H1 (cell line): ENCODE data around the gene FAM228B. TPM values are rescaled to one million over a fixed set of nuclear protein-coding genes. Genes with fewer than 3 reads are reported as not detected.

Experiments
- CTCF ChIA-PET: fragments of 300-600 bp; sonication (Branson Sonifier 250); formaldehyde crosslinking; loops from one replicate; lab custom pipeline; 2021; ENCODE audit not compliant: partially characterized antibody; lab: Charles Lee
- POLR2A ChIA-PET: fragments of 300-600 bp; sonication (Branson Sonifier 250); formaldehyde crosslinking; loops from one replicate; lab custom pipeline; 2021; ENCODE audit warnings: inconsistent platforms; ENCODE audit not compliant: partially characterized antibody; lab: Charles Lee
- DNase-seq, 2 experiments: peaks; one replicate each; pipeline versions ENCODE4 v3.0.0 to v3.0.0-alpha.2; 2010 to 2022; ENCODE audit warnings: low spot score in 2 of 2, low read depth in 1 of 2, mixed read lengths in 1 of 2
- FAIRE-seq: peaks from 2 replicates; lab custom pipeline; 2011; peaks lifted over from hg19 to GRCh38; lab: Jason Lieb, UNC
- H2AFZ ChIP-seq: 2 replicates; pipeline ENCODE4 v1.8.1; 2012; ENCODE audit warnings: low read length, inconsistent platforms
- H2AK5ac ChIP-seq: 2 replicates; pipeline ENCODE4 v1.6.1; 2013; ENCODE audit warnings: low read depth, low read length
- H2BK120ac ChIP-seq: replicated peaks from 2 replicates; pipeline ENCODE3; 2013; ENCODE audit warnings: low read depth, low read length, inconsistent platforms
- H2BK12ac ChIP-seq: 2 replicates; pipeline ENCODE4 v1.6.1; 2013; ENCODE audit warnings: low read depth, low read length
- H2BK15ac ChIP-seq: 2 replicates; pipeline ENCODE4 v1.6.1; 2013; ENCODE audit warnings: low read length
- H2BK20ac ChIP-seq: 2 replicates; pipeline ENCODE4 v1.6.1; 2013; ENCODE audit warnings: low read length
- H2BK5ac ChIP-seq: 2 replicates; pipeline ENCODE4 v1.6.1; 2013; ENCODE audit warnings: low read depth, low read length
- H3K14ac ChIP-seq: 2 replicates; pipeline ENCODE4 v1.6.1; 2013; ENCODE audit warnings: inconsistent platforms; ENCODE audit not compliant: insufficient read length
- H3K18ac ChIP-seq: 2 replicates; pipeline ENCODE4 v1.6.1; 2013; ENCODE audit warnings: low read length; ENCODE audit errors: extremely low read depth
- H3K23ac ChIP-seq: 2 replicates; pipeline ENCODE4 v1.6.1; 2013; ENCODE audit warnings: inconsistent platforms; ENCODE audit not compliant: insufficient read length
- H3K23me2 ChIP-seq: 2 replicates; pipeline ENCODE4 v1.6.1; 2013; ENCODE audit warnings: low read depth, low read length
- H3K27ac ChIP-seq: 2 replicates; pipeline ENCODE4 v1.6.1; 2011; ENCODE audit warnings: low read depth, low read length, inconsistent platforms
- H3K27me3 ChIP-seq, 4 experiments: replicated peaks in 1 of 4; 1 replicate in 1 of 4; 2 replicates in 3 of 4; pipeline versions ENCODE4 v1.6.1 to v1.8.1; 2011 to 2013; ENCODE audit warnings: low read length in 3 of 4, mild to moderate bottlenecking in 3 of 4, inconsistent platforms in 2 of 4, mixed read lengths in 2 of 4, moderate library complexity in 1 of 4; ENCODE audit not compliant: control insufficient read depth in 3 of 4, insufficient read depth in 3 of 4; ENCODE audit errors: extremely low read depth in 1 of 4
- H3K36me3 ChIP-seq, 4 experiments: 2 replicates each; pipeline versions ENCODE4 v1.6.1 to v1.8.1; 2011 to 2013; ENCODE audit warnings: mild to moderate bottlenecking in 4 of 4, low read length in 3 of 4, moderate library complexity in 2 of 4, control low read depth in 1 of 4, inconsistent platforms in 1 of 4; ENCODE audit not compliant: insufficient read depth in 4 of 4, control insufficient read depth in 2 of 4
- H3K4ac ChIP-seq: replicated peaks from 2 replicates; pipeline ENCODE3; 2013; ENCODE audit warnings: low read length, low read depth, mixed read lengths, inconsistent platforms; ENCODE audit not compliant: insufficient read length
- H3K4me1 ChIP-seq, 4 experiments: replicated peaks in 1 of 4; 1 replicate in 1 of 4; 2 replicates in 3 of 4; pipeline versions ENCODE4 v1.6.1 to v1.8.1; 2011 to 2013; ENCODE audit warnings: low read length in 3 of 4, inconsistent platforms in 2 of 4, mixed read lengths in 1 of 4; ENCODE audit not compliant: insufficient read depth in 4 of 4, control insufficient read depth in 3 of 4
- H3K4me2 ChIP-seq, 2 experiments: 2 replicates each; pipeline versions ENCODE4 v1.6.1 to v1.8.1; 2011 to 2013; ENCODE audit warnings: low read depth in 2 of 2, low read length in 2 of 2, control low read depth in 1 of 2, inconsistent platforms in 1 of 2, mild to moderate bottlenecking in 1 of 2; ENCODE audit not compliant: insufficient read depth in 1 of 2
- H3K4me3 ChIP-seq, 4 experiments: fragments of 200-600, 300-600 bp in 1 of 4; sonication (generic), shearing (Covaris generic), sonication (Bioruptor Twin) in 1 of 4; 2 replicates each; pipeline versions ENCODE4 v1.5.1 to v1.8.1; 2011 to 2016; ENCODE audit warnings: low read length in 4 of 4, low read depth in 3 of 4, control low read depth in 2 of 4, inconsistent platforms in 2 of 4, mild to moderate bottlenecking in 2 of 4, mixed read lengths in 1 of 4, moderate library complexity in 1 of 4; ENCODE audit not compliant: insufficient read depth in 2 of 4; ENCODE audit errors: extremely low read depth in 1 of 4
- H3K56ac ChIP-seq: replicated peaks from 2 replicates; pipeline ENCODE3; 2013; ENCODE audit warnings: low read depth, mild to moderate bottlenecking, mixed read lengths, low read length, inconsistent platforms; ENCODE audit not compliant: insufficient read length
- H3K79me1 ChIP-seq: 2 replicates; pipeline ENCODE4 v1.6.1; 2013; ENCODE audit warnings: low read depth, low read length, control low read depth
- H3K79me2 ChIP-seq, 2 experiments: 2 replicates each; pipeline versions ENCODE4 v1.6.1 to v1.8.1; 2012 to 2013; ENCODE audit warnings: low read length in 2 of 2, mild to moderate bottlenecking in 2 of 2, inconsistent platforms in 1 of 2; ENCODE audit not compliant: insufficient read depth in 2 of 2, control insufficient read depth in 1 of 2
- H3K9ac ChIP-seq, 4 experiments: replicated peaks in 1 of 4; 1 replicate in 1 of 4; 2 replicates in 3 of 4; pipeline versions ENCODE4 v1.6.1 to v1.8.1; 2011 to 2013; ENCODE audit warnings: low read depth in 3 of 4, low read length in 3 of 4, control low read depth in 2 of 4, mild to moderate bottlenecking in 2 of 4, moderate library complexity in 2 of 4, inconsistent platforms in 1 of 4; ENCODE audit errors: extremely low read depth in 1 of 4
- H3K9me3 ChIP-seq, 2 experiments: 2 replicates each; pipeline versions ENCODE4 v1.6.1 to v1.8.1; 2012 to 2013; ENCODE audit warnings: mild to moderate bottlenecking in 2 of 2, moderate library complexity in 2 of 2, control low read depth in 1 of 2, inconsistent platforms in 1 of 2, low read depth in 1 of 2, low read length in 1 of 2, mixed read lengths in 1 of 2; ENCODE audit not compliant: insufficient read depth in 2 of 2
- H4K20me1 ChIP-seq, 2 experiments: replicated peaks in 1 of 2; 2 replicates each; pipeline versions ENCODE3 to v1.8.1; 2011 to 2013; ENCODE audit warnings: inconsistent platforms in 2 of 2, low read length in 2 of 2, mild to moderate bottlenecking in 1 of 2; ENCODE audit not compliant: insufficient read depth in 2 of 2, control insufficient read depth in 1 of 2
- H4K5ac ChIP-seq: 2 replicates; pipeline ENCODE4 v1.6.1; 2013; ENCODE audit warnings: low read length, low read depth, mixed read lengths, inconsistent platforms; ENCODE audit not compliant: insufficient read length
- H4K8ac ChIP-seq: 2 replicates; pipeline ENCODE4 v1.8.0; 2013; ENCODE audit warnings: mild to moderate bottlenecking, moderate library complexity, low read length, inconsistent platforms; ENCODE audit not compliant: insufficient read depth; ENCODE audit errors: extremely low read depth
- H4K91ac ChIP-seq: replicated peaks from 2 replicates; pipeline ENCODE3; 2013; ENCODE audit warnings: low read length, mixed read lengths, inconsistent platforms; ENCODE audit not compliant: insufficient read length
- BACH1 ChIP-seq: IDR thresholded peaks from 2 replicates; pipeline ENCODE4 v1.6.1; 2012; ENCODE audit warnings: low read length, improper control_type of control experiment
- BCL11A ChIP-seq, 2 experiments: IDR thresholded peaks; one replicate each; pipeline ENCODE4 v1.6.1; 2011; ENCODE audit warnings: low read depth in 2 of 2, low read length in 2 of 2, mild to moderate bottlenecking in 2 of 2
- CEBPB ChIP-seq: IDR thresholded peaks from 2 replicates; pipeline ENCODE4 v1.6.1; 2012; ENCODE audit warnings: low read depth, low read length
- CHD2 ChIP-seq: IDR thresholded peaks from 2 replicates; pipeline ENCODE4 v1.6.1; 2012; ENCODE audit warnings: low read length, improper control_type of control experiment
- FOSL1 ChIP-seq: IDR thresholded peaks from 2 replicates; pipeline ENCODE4 v1.6.1; 2011; ENCODE audit warnings: mild to moderate bottlenecking, low read depth, low read length, moderate library complexity; ENCODE audit not compliant: insufficient read depth
- JUN ChIP-seq: IDR thresholded peaks from 2 replicates; pipeline ENCODE4 v1.6.1; 2011; ENCODE audit warnings: low read depth, mild to moderate bottlenecking, improper control_type of control experiment, low read length
- KDM5A ChIP-seq: fragments of 200-600 bp; IDR thresholded peaks from 2 replicates; pipeline ENCODE4 v1.7.1; 2012; ENCODE audit warnings: mild to moderate bottlenecking, low read length, inconsistent platforms, mixed read lengths
- MAFK ChIP-seq: IDR thresholded peaks from 2 replicates; pipeline ENCODE4 v1.6.1; 2012; ENCODE audit warnings: low read depth, mild to moderate bottlenecking, improper control_type of control experiment, low read length
- POU5F1 ChIP-seq: IDR thresholded peaks from 2 replicates; pipeline ENCODE4 v1.6.1; 2011; ENCODE audit warnings: low read depth, mild to moderate bottlenecking, low read length, moderate library complexity
- SRF ChIP-seq: IDR thresholded peaks from 2 replicates; pipeline ENCODE4 v1.6.1; 2011; ENCODE audit warnings: mild to moderate bottlenecking, low read depth, low read length, moderate library complexity
- SUZ12 ChIP-seq: fragments of 200-600 bp; sonication (generic); IDR thresholded peaks from 2 replicates; pipeline ENCODE4 v1.6.1; 2012; ENCODE audit warnings: mild to moderate bottlenecking, inconsistent platforms, low read length, moderate library complexity, mixed read lengths
- TAF1 ChIP-seq: IDR thresholded peaks from 2 replicates; pipeline ENCODE4 v1.6.1; 2011; ENCODE audit warnings: mild to moderate bottlenecking, low read depth, low read length
- TAF7 ChIP-seq: optimal IDR thresholded peaks from 2 replicates; pipeline ENCODE3; 2011; ENCODE audit warnings: low read depth, mild to moderate bottlenecking, inconsistent platforms, low read length, moderate library complexity, borderline replicate concordance
- TBP ChIP-seq: IDR thresholded peaks from 2 replicates; pipeline ENCODE4 v1.6.1; 2011; ENCODE audit warnings: low read depth, low read length, improper control_type of control experiment
- WGBS, 2 experiments: shearing (Covaris generic) in 1 of 2; methylation state at CpG; one replicate each; pipeline versions ENCODE4 v1.1.6 to v1.1.7; 2013 to 2015; ENCODE audit warnings: low lambda C conversion rate in 2 of 2, mixed read lengths in 2 of 2, inconsistent platforms in 1 of 2, low coverage in 1 of 2, missing lambda C conversion rate in 1 of 2; ENCODE audit not compliant: insufficient replicate concordance in 2 of 2, insufficient coverage in 1 of 2, insufficient read length in 1 of 2; ENCODE audit errors: extremely low coverage in 1 of 2, missing lambda C conversion rate in 1 of 2; 5-methylcytosine and 5-hydroxymethylcytosine counted together
- polyA plus RNA-seq, 7 experiments: library from polyadenylated mRNA; depleted of rRNA in 3 of 7; stranded (reverse) in 5 of 7; unstranded in 2 of 7; fragments of >200 nt in 5 of 7; fragments of 200-250 nt in 2 of 7; gene quantifications; 1 replicate in 5 of 7; 2 replicates in 1 of 7; 4 replicates in 1 of 7; pipeline versions ENCODE4 v1.2.1 to v1.2.3, GENCODE V29; 2011 to 2013; ENCODE audit warnings: missing spikeins in 2 of 7, mixed read lengths in 2 of 7
- total RNA-seq: library from RNA; stranded (reverse); fragmentation: NEBNext Ultra II Directional; extraction: Animal tissue kit (Norgen Biotek cat#: 25700); gene quantifications from 2 replicates; pipeline ENCODE4 v1.2.1, GENCODE V29; 2021
- TF ChIP-seq, protein P1 (sequence below): IDR thresholded peaks from 2 replicates; pipeline ENCODE4 v1.6.1; 2011; ENCODE audit warnings: low read length, improper control_type of control experiment

The FAM228B gene
- total and polyA plus RNA-seq, 2 of the 8 experiments (the other 6 are each of a cell fraction or from before 2014, with no cell fraction given), result 1.4 to 3.2 TPM

DNA sequence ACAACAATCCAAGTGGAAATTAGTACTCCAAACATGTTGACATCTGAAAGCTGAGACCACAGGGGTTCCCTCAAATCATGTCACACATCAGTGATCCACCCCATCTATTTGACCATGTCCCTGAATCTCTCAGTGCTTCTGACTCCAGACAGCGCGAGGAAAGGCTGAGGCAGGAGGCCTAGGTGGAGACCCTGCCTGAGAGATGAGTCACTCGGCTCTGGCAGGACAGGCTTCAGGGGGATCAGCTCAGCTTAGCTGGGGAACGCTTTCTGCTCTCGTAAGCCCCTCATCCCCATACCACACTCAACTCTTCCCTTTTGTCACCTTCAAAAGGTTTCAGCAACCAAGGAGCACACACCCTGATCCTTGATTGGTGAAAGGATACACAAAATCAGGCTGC, 45.8 kb downstream of the FAM228B start:
- H2BK15ac ChIP-seq, result no peak overlapping the region
- no peak overlapping the region for H3K27ac ChIP-seq
- no peak overlapping the region for H3K18ac ChIP-seq
- DNase-seq (no peak), FAIRE-seq (no peak)
- H3K36me3 ChIP-seq, result no peaks in the 10 kb centered on the region
- H3K14ac ChIP-seq, result no peak overlapping the region
- no peak overlapping the region for H2BK20ac ChIP-seq
- H2AK5ac ChIP-seq, result no peak overlapping the region
- H2BK120ac ChIP-seq, result no peak overlapping the region
- H4K91ac ChIP-seq, result no peak overlapping the region
- H3K27me3 ChIP-seq, result no peaks in the 10 kb centered on the region
- H3K79me1 ChIP-seq, result no peaks in the 10 kb centered on the region
- no peak overlapping the region for H3K4me2 ChIP-seq
- H3K4me3 ChIP-seq, result no peak overlapping the region
- H2BK5ac ChIP-seq, result no peak overlapping the region
- no peak overlapping the region for H2AFZ ChIP-seq
- no peaks in the 10 kb centered on the region for H3K23me2 ChIP-seq
- H4K5ac ChIP-seq, result no peak overlapping the region
- WGBS, 2 experiments, result 89% methylated on average over 5 of the region's 5 CpGs; no CpG with 5 or more reads in 1 of the 2 experiments
- H2BK12ac ChIP-seq, result no peak overlapping the region
- CTCF ChIA-PET, result interaction anchor here (2.2 kb wide), 1 partner anchor 85 kb away, joined by 12 read pairs; the partner anchor contains the start of gene TP53I3
- no peak overlapping the region for H3K56ac ChIP-seq
- no peaks in the 10 kb centered on the region for H3K79me2 ChIP-seq
- H3K9ac ChIP-seq, result no peak overlapping the region
- no peaks in the 10 kb centered on the region; a peak in 1 of 7 replicates for H3K4me1 ChIP-seq
- H3K9me3 ChIP-seq, result no peaks in the 10 kb centered on the region
- POLR2A ChIA-PET, result no interaction called here
- H4K8ac ChIP-seq, result no peak overlapping the region
- no peak overlapping the region for H3K23ac ChIP-seq
- no peak overlapping the region for H3K4ac ChIP-seq
- H4K20me1 ChIP-seq, result no peaks in the 10 kb centered on the region
- TF ChIP-seq POU5F1 (no peak), BCL11A (IDR thresholded peaks at IDR 0.05; ENCODE audit: low read depth in 2 of 2, low read length in 2 of 2) (no peak), BACH1 (no peak), CEBPB (no peak), SUZ12 (no peak), SRF (no peak), TAF7 (no peak), KDM5A (no peak), FOSL1 (no peak), MAFK (no peak), TAF1 (no peak), TBP (no peak), JUN (no peak), CHD2 (no peak)
- TF ChIP-seq, protein P1, sequence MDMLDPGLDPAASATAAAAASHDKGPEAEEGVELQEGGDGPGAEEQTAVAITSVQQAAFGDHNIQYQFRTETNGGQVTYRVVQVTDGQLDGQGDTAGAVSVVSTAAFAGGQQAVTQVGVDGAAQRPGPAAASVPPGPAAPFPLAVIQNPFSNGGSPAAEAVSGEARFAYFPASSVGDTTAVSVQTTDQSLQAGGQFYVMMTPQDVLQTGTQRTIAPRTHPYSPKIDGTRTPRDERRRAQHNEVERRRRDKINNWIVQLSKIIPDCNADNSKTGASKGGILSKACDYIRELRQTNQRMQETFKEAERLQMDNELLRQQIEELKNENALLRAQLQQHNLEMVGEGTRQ, result no peak
